Measurements from ENCODE around the gene SELENOW. TPM values are rescaled to one million over a fixed set of nuclear protein-coding genes. Genes with fewer than 3 reads are reported as not detected.

Gene SELENOW
- polyA plus RNA-seq, 1 of the 3 experiments (the other 2 are of a cell fraction): 335 TPM

- TF ChIP-seq REST (IDR thresholded peaks at IDR 0.05; ENCODE audit: low read depth, low read length) (no peak), TAF1 (IDR thresholded peaks at IDR 0.05; ENCODE audit: borderline replicate concordance, low read depth, low read length) (no peak)
These were observed 1.7 kb downstream of the SELENOW start (continued) for GRCh38 chr19:47780215-47780551.

- Histone ChIP-seq H3K9me2 (no peaks in the 10 kb centered on the region), H3K4me2 (no peak overlapping the region), H2AFZ (ENCODE audit: low read depth) (no peak overlapping the region), H3K4me3 (ENCODE audit: low read depth in 2 of 2, low read length in 1 of 2) (no peak overlapping the region), H3K27me3 (ENCODE audit: insufficient read depth) (no peaks in the 10 kb centered on the region), H3K36me3 (replicated peaks in 1 of 2; ENCODE audit: control insufficient read depth in 1 of 2, insufficient read depth in 2 of 2, low read length in 1 of 2) (peaks cover 17 to 20% of the 10 kb centered on the region in 2 experiments), H3K9ac (no peak overlapping the region), H3F3A (replicated peaks; ENCODE audit: insufficient read depth) (no peaks in the 10 kb centered on the region), H3K9me3 (no peaks in the 10 kb centered on the region), H3K79me2 (ENCODE audit: insufficient read depth) (peaks cover 30% of the 10 kb centered on the region), H3K4me1 (ENCODE audit: control insufficient read depth in 1 of 2, insufficient read depth in 2 of 2, low read depth in 1 of 2, low read length in 1 of 2) (peaks cover 8 to 13% of the 10 kb centered on the region in 2 experiments; a peak in 2 of 4 replicates), H3K27ac (ENCODE audit: low read depth in 2 of 2, low read length in 1 of 2) (no peak overlapping the region), H4K20me1 (ENCODE audit: insufficient read depth) (peaks cover 4% of the 10 kb centered on the region; the same call in 1 of the 2 replicates)
- no peak for DNase-seq
- ChIA-PET POLR2A (no interaction called here), CTCF (interaction anchor here (1.0 to 1.7 kb wide), 3 partner anchors 10 to 16 kb away, joined by 3 to 8 read pairs (median 3); no protein-coding TSS in a partner anchor)
- 78% methylated on average over 6 of the region's 9 CpGs for WGBS (ENCODE audit: low lambda C conversion rate)
- no peak for TF ChIP-seq USF1 (IDR thresholded peaks at IDR 0.05; ENCODE audit: borderline replicate concordance, low read depth)
- TF ChIP-seq, protein P1, sequence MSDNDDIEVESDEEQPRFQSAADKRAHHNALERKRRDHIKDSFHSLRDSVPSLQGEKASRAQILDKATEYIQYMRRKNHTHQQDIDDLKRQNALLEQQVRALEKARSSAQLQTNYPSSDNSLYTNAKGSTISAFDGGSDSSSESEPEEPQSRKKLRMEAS (IDR thresholded peaks at IDR 0.05; ENCODE audit: low read depth): no peak
- no peak for TF ChIP-seq RAD21 (IDR thresholded peaks at IDR 0.05; ENCODE audit: low read length)
- no peak for TF ChIP-seq TAF1 (IDR thresholded peaks at IDR 0.05; ENCODE audit: borderline replicate concordance, low read depth, low read length)
- TF ChIP-seq GABPA (IDR thresholded peaks at IDR 0.05; ENCODE audit: low read depth): no peak
- TF ChIP-seq, protein P2, sequence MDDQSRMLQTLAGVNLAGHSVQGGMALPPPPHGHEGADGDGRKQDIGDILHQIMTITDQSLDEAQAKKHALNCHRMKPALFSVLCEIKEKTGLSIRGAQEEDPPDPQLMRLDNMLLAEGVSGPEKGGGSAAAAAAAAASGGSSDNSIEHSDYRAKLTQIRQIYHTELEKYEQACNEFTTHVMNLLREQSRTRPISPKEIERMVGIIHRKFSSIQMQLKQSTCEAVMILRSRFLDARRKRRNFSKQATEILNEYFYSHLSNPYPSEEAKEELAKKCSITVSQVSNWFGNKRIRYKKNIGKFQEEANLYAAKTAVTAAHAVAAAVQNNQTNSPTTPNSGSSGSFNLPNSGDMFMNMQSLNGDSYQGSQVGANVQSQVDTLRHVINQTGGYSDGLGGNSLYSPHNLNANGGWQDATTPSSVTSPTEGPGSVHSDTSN (IDR thresholded peaks at IDR 0.05): no peak
- no peak for TF ChIP-seq JUND (IDR thresholded peaks at IDR 0.05)
- TF ChIP-seq POLR2AphosphoS5 (IDR thresholded peaks at IDR 0.05; ENCODE audit: low read depth, low read length): no peak
- TF ChIP-seq REST (IDR thresholded peaks at IDR 0.05; ENCODE audit: low read depth, low read length): no peak
- TF ChIP-seq, protein P3, sequence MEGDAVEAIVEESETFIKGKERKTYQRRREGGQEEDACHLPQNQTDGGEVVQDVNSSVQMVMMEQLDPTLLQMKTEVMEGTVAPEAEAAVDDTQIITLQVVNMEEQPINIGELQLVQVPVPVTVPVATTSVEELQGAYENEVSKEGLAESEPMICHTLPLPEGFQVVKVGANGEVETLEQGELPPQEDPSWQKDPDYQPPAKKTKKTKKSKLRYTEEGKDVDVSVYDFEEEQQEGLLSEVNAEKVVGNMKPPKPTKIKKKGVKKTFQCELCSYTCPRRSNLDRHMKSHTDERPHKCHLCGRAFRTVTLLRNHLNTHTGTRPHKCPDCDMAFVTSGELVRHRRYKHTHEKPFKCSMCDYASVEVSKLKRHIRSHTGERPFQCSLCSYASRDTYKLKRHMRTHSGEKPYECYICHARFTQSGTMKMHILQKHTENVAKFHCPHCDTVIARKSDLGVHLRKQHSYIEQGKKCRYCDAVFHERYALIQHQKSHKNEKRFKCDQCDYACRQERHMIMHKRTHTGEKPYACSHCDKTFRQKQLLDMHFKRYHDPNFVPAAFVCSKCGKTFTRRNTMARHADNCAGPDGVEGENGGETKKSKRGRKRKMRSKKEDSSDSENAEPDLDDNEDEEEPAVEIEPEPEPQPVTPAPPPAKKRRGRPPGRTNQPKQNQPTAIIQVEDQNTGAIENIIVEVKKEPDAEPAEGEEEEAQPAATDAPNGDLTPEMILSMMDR (IDR thresholded peaks at IDR 0.05): no peak
- no peak for TF ChIP-seq TCF12 (IDR thresholded peaks at IDR 0.05)
- no peak for TF ChIP-seq RXRA (IDR thresholded peaks at IDR 0.05; ENCODE audit: borderline replicate concordance, low read depth)
- no peak for TF ChIP-seq NFIC (IDR thresholded peaks at IDR 0.05; ENCODE audit: borderline replicate concordance)
- TF ChIP-seq ELF1 (IDR thresholded peaks at IDR 0.05): no peak
- no peak for TF ChIP-seq GATA2 (CRISPR knock-in tag; IDR thresholded peaks at IDR 0.05)
- no peak for TF ChIP-seq FOSL2 (IDR thresholded peaks at IDR 0.05; ENCODE audit: borderline replicate concordance, low read depth)
- no peak for TF ChIP-seq EP300 (IDR thresholded peaks at IDR 0.05; ENCODE audit: borderline replicate concordance in 1 of 2, low read depth in 1 of 2, low read length in 1 of 2)
- no peak for TF ChIP-seq TEAD4 (IDR thresholded peaks at IDR 0.05; ENCODE audit: borderline replicate concordance, insufficient read depth)
These were observed 3.2 kb downstream of the SELENOW start for GRCh38 chr19:47781590-47782262.
